ENCODE data around the gene HIBCH.

DNA sequence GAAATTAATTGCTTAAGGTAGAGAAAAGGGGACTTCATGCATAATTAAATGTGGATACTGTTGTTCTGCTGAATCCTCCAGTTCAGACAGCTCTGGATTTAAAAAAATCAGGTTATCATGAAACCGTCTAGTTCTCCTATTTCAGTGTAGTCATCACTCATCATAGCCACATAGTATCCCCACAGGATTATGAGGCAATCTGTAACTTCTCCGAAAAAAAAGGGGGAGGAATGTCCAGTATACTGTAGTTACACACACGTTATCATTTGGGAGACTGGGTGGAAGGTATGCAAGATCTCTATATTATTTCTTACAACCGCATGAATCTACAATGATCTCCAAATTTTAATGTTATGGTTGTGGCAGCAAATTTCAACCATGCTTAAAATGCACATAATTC, 114.0 kb downstream of the HIBCH start:
- TF ChIP-seq, protein P1, sequence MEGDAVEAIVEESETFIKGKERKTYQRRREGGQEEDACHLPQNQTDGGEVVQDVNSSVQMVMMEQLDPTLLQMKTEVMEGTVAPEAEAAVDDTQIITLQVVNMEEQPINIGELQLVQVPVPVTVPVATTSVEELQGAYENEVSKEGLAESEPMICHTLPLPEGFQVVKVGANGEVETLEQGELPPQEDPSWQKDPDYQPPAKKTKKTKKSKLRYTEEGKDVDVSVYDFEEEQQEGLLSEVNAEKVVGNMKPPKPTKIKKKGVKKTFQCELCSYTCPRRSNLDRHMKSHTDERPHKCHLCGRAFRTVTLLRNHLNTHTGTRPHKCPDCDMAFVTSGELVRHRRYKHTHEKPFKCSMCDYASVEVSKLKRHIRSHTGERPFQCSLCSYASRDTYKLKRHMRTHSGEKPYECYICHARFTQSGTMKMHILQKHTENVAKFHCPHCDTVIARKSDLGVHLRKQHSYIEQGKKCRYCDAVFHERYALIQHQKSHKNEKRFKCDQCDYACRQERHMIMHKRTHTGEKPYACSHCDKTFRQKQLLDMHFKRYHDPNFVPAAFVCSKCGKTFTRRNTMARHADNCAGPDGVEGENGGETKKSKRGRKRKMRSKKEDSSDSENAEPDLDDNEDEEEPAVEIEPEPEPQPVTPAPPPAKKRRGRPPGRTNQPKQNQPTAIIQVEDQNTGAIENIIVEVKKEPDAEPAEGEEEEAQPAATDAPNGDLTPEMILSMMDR (IDR thresholded peaks at IDR 0.05; ENCODE audit: low read depth, low read length, missing input control) = no peak
- no peak for TF ChIP-seq JUND (IDR thresholded peaks at IDR 0.05)
- no peak for TF ChIP-seq TAF1 (conservative IDR thresholded peaks at IDR 0.05)
- no peak for TF ChIP-seq RAD21 (IDR thresholded peaks at IDR 0.05)
- TF ChIP-seq, protein P2, sequence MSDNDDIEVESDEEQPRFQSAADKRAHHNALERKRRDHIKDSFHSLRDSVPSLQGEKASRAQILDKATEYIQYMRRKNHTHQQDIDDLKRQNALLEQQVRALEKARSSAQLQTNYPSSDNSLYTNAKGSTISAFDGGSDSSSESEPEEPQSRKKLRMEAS (IDR thresholded peaks at IDR 0.05) = no peak
- TF ChIP-seq, protein P3, sequence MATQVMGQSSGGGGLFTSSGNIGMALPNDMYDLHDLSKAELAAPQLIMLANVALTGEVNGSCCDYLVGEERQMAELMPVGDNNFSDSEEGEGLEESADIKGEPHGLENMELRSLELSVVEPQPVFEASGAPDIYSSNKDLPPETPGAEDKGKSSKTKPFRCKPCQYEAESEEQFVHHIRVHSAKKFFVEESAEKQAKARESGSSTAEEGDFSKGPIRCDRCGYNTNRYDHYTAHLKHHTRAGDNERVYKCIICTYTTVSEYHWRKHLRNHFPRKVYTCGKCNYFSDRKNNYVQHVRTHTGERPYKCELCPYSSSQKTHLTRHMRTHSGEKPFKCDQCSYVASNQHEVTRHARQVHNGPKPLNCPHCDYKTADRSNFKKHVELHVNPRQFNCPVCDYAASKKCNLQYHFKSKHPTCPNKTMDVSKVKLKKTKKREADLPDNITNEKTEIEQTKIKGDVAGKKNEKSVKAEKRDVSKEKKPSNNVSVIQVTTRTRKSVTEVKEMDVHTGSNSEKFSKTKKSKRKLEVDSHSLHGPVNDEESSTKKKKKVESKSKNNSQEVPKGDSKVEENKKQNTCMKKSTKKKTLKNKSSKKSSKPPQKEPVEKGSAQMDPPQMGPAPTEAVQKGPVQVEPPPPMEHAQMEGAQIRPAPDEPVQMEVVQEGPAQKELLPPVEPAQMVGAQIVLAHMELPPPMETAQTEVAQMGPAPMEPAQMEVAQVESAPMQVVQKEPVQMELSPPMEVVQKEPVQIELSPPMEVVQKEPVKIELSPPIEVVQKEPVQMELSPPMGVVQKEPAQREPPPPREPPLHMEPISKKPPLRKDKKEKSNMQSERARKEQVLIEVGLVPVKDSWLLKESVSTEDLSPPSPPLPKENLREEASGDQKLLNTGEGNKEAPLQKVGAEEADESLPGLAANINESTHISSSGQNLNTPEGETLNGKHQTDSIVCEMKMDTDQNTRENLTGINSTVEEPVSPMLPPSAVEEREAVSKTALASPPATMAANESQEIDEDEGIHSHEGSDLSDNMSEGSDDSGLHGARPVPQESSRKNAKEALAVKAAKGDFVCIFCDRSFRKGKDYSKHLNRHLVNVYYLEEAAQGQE (IDR thresholded peaks at IDR 0.05) = no peak
- TF ChIP-seq NR2F2 (IDR thresholded peaks at IDR 0.05) = no peak
- no peak for TF ChIP-seq RXRA (IDR thresholded peaks at IDR 0.05)
- TF ChIP-seq, protein P4, sequence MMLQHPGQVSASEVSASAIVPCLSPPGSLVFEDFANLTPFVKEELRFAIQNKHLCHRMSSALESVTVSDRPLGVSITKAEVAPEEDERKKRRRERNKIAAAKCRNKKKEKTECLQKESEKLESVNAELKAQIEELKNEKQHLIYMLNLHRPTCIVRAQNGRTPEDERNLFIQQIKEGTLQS (IDR thresholded peaks at IDR 0.05) = no peak
- TF ChIP-seq FOXA1 (IDR thresholded peaks at IDR 0.05) = no peak
- no peak for TF ChIP-seq EGR1 (IDR thresholded peaks at IDR 0.05; ENCODE audit: low read depth in 2 of 2)
- no peak for TF ChIP-seq GABPA (IDR thresholded peaks at IDR 0.05 in 1 of 2, conservative IDR thresholded peaks at IDR 0.05 in 1 of 2)
- TF ChIP-seq, protein P5, sequence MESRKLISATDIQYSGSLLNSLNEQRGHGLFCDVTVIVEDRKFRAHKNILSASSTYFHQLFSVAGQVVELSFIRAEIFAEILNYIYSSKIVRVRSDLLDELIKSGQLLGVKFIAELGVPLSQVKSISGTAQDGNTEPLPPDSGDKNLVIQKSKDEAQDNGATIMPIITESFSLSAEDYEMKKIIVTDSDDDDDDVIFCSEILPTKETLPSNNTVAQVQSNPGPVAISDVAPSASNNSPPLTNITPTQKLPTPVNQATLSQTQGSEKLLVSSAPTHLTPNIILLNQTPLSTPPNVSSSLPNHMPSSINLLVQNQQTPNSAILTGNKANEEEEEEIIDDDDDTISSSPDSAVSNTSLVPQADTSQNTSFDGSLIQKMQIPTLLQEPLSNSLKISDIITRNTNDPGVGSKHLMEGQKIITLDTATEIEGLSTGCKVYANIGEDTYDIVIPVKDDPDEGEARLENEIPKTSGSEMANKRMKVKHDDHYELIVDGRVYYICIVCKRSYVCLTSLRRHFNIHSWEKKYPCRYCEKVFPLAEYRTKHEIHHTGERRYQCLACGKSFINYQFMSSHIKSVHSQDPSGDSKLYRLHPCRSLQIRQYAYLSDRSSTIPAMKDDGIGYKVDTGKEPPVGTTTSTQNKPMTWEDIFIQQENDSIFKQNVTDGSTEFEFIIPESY (IDR thresholded peaks at IDR 0.05) = no peak
- no peak for TF ChIP-seq SP1 (IDR thresholded peaks at IDR 0.05)

All from liver (tissue), 3 donors.